NB4 (cell line): ENCODE data around the gene MYRFL.

Source experiments
- CTCF ChIP-seq: IDR thresholded peaks from one replicate; pipeline ENCODE4 v1.5.1; 2012; ENCODE audit warnings: low read depth, low read length
- MAX ChIP-seq: IDR thresholded peaks from 2 replicates; pipeline ENCODE4 v1.6.1; 2011; ENCODE audit warnings: low read depth, low read length
- MYC ChIP-seq: IDR thresholded peaks from 2 replicates; pipeline ENCODE4 v1.6.1; 2011; ENCODE audit warnings: low read depth, low read length
- POLR2A ChIP-seq: IDR thresholded peaks from 2 replicates; pipeline ENCODE4 v1.6.1; 2011; ENCODE audit warnings: mild to moderate bottlenecking; ENCODE audit not compliant: insufficient read length; ENCODE audit errors: extremely low read depth

GRCh38 chr12:69872804-69873203 lies 47.8 kb downstream of the MYRFL start:
- TF ChIP-seq CTCF: no peak
- TF ChIP-seq MYC: no peak
- no peak for TF ChIP-seq POLR2A
- no peak for TF ChIP-seq MAX
